ENCODE measurements around the gene FUT2.

DNA sequence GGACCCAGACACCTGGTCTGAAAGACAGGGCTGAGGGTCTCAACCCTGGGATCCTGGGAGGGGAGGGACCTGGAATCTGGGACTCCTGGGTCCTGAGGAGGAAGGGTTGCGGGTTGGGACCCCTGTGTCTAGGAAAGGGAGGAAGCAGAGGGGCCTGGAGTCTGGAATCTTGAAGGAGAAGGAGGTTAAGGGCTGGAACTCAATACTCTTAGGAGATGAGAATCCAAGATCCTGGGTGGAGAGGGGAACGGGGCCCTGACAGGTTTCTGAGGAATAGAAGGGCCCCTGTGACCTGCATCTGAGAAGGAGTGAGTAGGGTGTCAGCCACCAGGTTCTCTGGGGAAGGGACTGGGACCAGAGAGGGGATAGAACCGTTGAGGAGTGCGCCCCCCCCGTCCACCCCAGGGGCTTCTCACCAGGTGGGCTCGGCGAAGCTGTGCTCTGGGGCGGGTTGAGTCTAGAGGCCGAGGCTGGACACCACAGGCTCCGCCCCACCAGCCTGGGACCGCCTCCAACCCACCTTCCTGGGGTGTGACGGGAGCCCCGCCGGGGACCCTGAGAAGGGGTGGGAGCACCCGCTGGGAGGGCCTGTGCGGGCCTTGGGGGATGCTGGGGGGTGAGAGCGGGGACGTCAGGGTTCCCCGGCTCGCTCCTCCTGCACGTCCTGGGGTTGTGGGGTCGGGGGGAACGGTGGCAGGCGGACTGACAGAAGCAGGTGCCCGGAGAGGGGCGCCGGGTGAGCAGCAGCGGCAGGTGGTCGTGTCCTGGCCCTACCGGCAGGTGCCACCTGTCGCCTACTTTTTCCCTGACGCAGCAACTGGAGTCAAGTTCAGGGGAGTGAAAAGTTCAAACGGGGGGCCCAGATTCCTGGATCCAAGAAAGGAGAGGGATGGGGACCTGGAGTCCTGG, 23.7 kb downstream of the FUT2 start, which contains the start of gene MAMSTR:
- no peak for TF ChIP-seq POLR2AphosphoS5 (IDR thresholded peaks at IDR 0.05)
- TF ChIP-seq, protein P1, sequence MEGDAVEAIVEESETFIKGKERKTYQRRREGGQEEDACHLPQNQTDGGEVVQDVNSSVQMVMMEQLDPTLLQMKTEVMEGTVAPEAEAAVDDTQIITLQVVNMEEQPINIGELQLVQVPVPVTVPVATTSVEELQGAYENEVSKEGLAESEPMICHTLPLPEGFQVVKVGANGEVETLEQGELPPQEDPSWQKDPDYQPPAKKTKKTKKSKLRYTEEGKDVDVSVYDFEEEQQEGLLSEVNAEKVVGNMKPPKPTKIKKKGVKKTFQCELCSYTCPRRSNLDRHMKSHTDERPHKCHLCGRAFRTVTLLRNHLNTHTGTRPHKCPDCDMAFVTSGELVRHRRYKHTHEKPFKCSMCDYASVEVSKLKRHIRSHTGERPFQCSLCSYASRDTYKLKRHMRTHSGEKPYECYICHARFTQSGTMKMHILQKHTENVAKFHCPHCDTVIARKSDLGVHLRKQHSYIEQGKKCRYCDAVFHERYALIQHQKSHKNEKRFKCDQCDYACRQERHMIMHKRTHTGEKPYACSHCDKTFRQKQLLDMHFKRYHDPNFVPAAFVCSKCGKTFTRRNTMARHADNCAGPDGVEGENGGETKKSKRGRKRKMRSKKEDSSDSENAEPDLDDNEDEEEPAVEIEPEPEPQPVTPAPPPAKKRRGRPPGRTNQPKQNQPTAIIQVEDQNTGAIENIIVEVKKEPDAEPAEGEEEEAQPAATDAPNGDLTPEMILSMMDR (IDR thresholded peaks at IDR 0.05; ENCODE audit: poor library complexity, severe bottlenecking): no peak
- no peak for TF ChIP-seq EZH2 (IDR thresholded peaks at IDR 0.05; ENCODE audit: borderline replicate concordance, insufficient read depth, low read length, poor library complexity, severe bottlenecking)
- TF ChIP-seq TAF1 (IDR thresholded peaks at IDR 0.05; ENCODE audit: low read depth): no peak

Data from neural cell (in vitro differentiated cells).